Measurements from ENCODE around the gene GLT8D2. TPM values are rescaled to one million over a fixed set of nuclear protein-coding genes. Genes with fewer than 3 reads are reported as not detected.

Gene GLT8D2
- total and polyA plus RNA-seq, 2 donors (not counting 1 experiment from before 2014, with no cell fraction given), result not detected

DNA sequence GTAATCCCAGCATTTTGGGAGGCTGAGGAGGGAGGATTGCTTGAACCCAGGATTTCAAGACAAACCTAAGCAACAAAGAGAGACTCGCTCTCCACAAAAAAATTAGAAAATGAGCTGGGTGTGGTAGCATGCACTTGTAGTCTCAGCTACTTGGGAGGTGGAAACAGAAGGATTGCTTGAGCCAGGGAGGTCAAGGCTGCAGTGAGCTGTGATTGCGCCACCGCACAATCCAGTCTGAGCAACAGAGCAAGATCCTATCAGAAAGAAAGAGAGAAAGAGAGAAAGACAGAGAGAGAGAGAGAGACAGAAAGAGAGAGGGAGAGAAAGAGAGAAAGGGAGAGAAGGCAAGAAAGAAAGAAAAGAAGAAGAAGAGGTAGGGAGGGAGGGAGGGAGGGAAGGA lies 47.3 kb downstream of the GLT8D2 start:
- DNase-seq (no peak), ATAC-seq (ENCODE audit: low read depth) (no peak)
- ChIA-PET POLR2A (no interaction called here), CTCF (interaction anchor here (1.3 kb wide), 1 partner anchor 23 kb away, joined by 3 read pairs; no protein-coding TSS in a partner anchor)
- TF ChIP-seq EZH2 (IDR thresholded peaks at IDR 0.05; ENCODE audit: borderline replicate concordance, insufficient read depth, low read depth, low read length, poor library complexity, severe bottlenecking), result no peak
- TF ChIP-seq, protein P1, sequence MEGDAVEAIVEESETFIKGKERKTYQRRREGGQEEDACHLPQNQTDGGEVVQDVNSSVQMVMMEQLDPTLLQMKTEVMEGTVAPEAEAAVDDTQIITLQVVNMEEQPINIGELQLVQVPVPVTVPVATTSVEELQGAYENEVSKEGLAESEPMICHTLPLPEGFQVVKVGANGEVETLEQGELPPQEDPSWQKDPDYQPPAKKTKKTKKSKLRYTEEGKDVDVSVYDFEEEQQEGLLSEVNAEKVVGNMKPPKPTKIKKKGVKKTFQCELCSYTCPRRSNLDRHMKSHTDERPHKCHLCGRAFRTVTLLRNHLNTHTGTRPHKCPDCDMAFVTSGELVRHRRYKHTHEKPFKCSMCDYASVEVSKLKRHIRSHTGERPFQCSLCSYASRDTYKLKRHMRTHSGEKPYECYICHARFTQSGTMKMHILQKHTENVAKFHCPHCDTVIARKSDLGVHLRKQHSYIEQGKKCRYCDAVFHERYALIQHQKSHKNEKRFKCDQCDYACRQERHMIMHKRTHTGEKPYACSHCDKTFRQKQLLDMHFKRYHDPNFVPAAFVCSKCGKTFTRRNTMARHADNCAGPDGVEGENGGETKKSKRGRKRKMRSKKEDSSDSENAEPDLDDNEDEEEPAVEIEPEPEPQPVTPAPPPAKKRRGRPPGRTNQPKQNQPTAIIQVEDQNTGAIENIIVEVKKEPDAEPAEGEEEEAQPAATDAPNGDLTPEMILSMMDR (IDR thresholded peaks at IDR 0.05), result no peak
- Histone ChIP-seq H3K27me3 (replicated peaks in 1 of 4; ENCODE audit: control extremely low read depth in 1 of 4, control insufficient read depth in 3 of 4, insufficient read depth in 4 of 4, low read length in 3 of 4) (peaks cover 0 to 14% (median 7%) of the 10 kb centered on the region in 4 experiments), H2AFZ (ENCODE audit: insufficient read depth, low read depth, low read length, poor library complexity, severe bottlenecking) (no peak overlapping the region), H3K9ac (ENCODE audit: low read length) (no peak overlapping the region), H3K4me1 (ENCODE audit: control insufficient read depth in 2 of 2, insufficient read depth in 2 of 2, low read length in 2 of 2) (no peaks in the 10 kb centered on the region), H3K27ac (ENCODE audit: low read length in 2 of 2) (no peak overlapping the region), H3K4me2 (replicated peaks; ENCODE audit: low read depth, low read length, poor library complexity, severe bottlenecking) (no peak overlapping the region), H3K36me3 (replicated peaks in 1 of 2; ENCODE audit: control extremely low read depth in 1 of 2, control insufficient read depth in 1 of 2, extremely low read depth in 1 of 2, insufficient read depth in 2 of 2, low read length in 1 of 2) (no peaks in the 10 kb centered on the region), H3K4me3 (ENCODE audit: control extremely low read depth in 1 of 5, extremely low read depth in 1 of 5, insufficient read depth in 1 of 5, low read depth in 2 of 5, low read length in 4 of 5) (no peak overlapping the region), H3K9me3 (ENCODE audit: control extremely low read depth in 1 of 3, control insufficient read depth in 2 of 3, insufficient read depth in 1 of 3, low read length in 2 of 3) (no peaks in the 10 kb centered on the region), H4K20me1 (ENCODE audit: control insufficient read depth, insufficient read depth, low read length, poor library complexity, severe bottlenecking) (no peaks in the 10 kb centered on the region), H3K79me2 (ENCODE audit: control insufficient read depth, insufficient read depth, low read length) (no peaks in the 10 kb centered on the region)
- peaks cover 54% of the 10 kb centered on the region for H3K27me3 Mint-ChIP-seq
- 96% methylated on average over 3 of the region's 3 CpGs for WGBS (ENCODE audit: insufficient coverage)
- H3K4me3 Mint-ChIP-seq, result no peak overlapping the region
- no peak overlapping the region for H3K27ac Mint-ChIP-seq
- intact Hi-C loops (cut with micrococcal nuclease), result no loop called here
- no peaks in the 10 kb centered on the region for H3K9me3 Mint-ChIP-seq (ENCODE audit: insufficient read depth)
- H3K4me1 Mint-ChIP-seq, result no peaks in the 10 kb centered on the region

DNA sequence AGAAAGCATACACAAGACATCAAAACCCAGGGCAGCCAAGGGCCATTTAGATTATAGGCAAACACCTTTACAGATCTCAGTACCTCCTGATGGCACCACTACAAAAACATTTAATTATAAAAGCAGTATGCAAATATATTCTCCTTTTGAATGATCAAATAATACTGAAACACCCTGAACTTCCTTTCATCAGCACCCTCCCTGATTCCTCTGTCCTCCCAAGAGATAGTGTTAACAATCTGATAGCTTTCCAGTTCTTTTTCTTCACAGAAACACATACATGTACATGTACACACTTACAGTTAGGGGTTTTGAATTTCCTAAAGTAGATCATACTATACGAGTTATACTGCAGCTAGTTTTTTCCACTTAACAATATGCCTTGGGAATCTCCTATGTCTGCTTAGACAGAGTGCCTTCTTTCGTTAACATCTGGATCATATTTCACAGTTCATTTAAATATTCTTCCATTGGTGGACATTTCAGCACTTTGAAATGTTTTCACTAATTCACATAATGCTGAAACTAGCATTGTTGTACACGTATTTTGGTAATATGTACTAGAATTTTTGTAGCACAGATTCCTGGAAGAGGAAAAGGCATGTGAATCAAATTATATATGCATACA lies 49.1 kb downstream of the GLT8D2 start:
- DNase-seq (no peak), ATAC-seq (ENCODE audit: low read depth) (no peak)
- POLR2A ChIA-PET, result no interaction called here
- Histone ChIP-seq H2AFZ (ENCODE audit: insufficient read depth, low read depth, low read length, poor library complexity, severe bottlenecking) (no peak overlapping the region), H3K36me3 (replicated peaks in 1 of 2; ENCODE audit: control extremely low read depth in 1 of 2, control insufficient read depth in 1 of 2, extremely low read depth in 1 of 2, insufficient read depth in 2 of 2, low read length in 1 of 2) (no peaks in the 10 kb centered on the region), H4K20me1 (ENCODE audit: control insufficient read depth, insufficient read depth, low read length, poor library complexity, severe bottlenecking) (no peaks in the 10 kb centered on the region), H3K4me1 (ENCODE audit: control insufficient read depth in 2 of 2, insufficient read depth in 2 of 2, low read length in 2 of 2) (no peaks in the 10 kb centered on the region), H3K27ac (ENCODE audit: low read length in 2 of 2) (no peak overlapping the region), H3K27me3 (replicated peaks in 1 of 4; ENCODE audit: control extremely low read depth in 1 of 4, control insufficient read depth in 3 of 4, insufficient read depth in 4 of 4, low read length in 3 of 4) (peaks cover 0 to 14% (median 7%) of the 10 kb centered on the region in 4 experiments), H3K4me3 (ENCODE audit: control extremely low read depth in 1 of 5, extremely low read depth in 1 of 5, insufficient read depth in 1 of 5, low read depth in 2 of 5, low read length in 4 of 5) (no peak overlapping the region), H3K79me2 (ENCODE audit: control insufficient read depth, insufficient read depth, low read length) (no peaks in the 10 kb centered on the region), H3K4me2 (replicated peaks; ENCODE audit: low read depth, low read length, poor library complexity, severe bottlenecking) (no peak overlapping the region), H3K9ac (ENCODE audit: low read length) (no peak overlapping the region), H3K9me3 (ENCODE audit: control extremely low read depth in 1 of 3, control insufficient read depth in 2 of 3, insufficient read depth in 1 of 3, low read length in 2 of 3) (no peaks in the 10 kb centered on the region)
- Mint-ChIP-seq H3K4me3 (no peak overlapping the region), H3K27me3 (peaks cover 47% of the 10 kb centered on the region), H3K4me1 (no peaks in the 10 kb centered on the region), H3K27ac (no peak overlapping the region), H3K9me3 (ENCODE audit: insufficient read depth) (no peaks in the 10 kb centered on the region)
- TF ChIP-seq, protein P1 (IDR thresholded peaks at IDR 0.05), result no peak
- TF ChIP-seq EZH2 (IDR thresholded peaks at IDR 0.05; ENCODE audit: borderline replicate concordance, insufficient read depth, low read depth, low read length, poor library complexity, severe bottlenecking), result no peak
- 100% methylated on average over 2 of the region's 3 CpGs for WGBS (ENCODE audit: insufficient coverage)
- CTCF ChIA-PET, result no interaction called here
- intact Hi-C loops (cut with micrococcal nuclease), result no loop called here

Data from B cell (primary cell).